GM12891 (cell line): ENCODE data around the gene DLG1.

Experiments used
- POLR2A ChIP-seq: IDR thresholded peaks from 2 replicates; pipeline ENCODE4 v1.6.1; 2011; ENCODE audit warnings: low read depth, low read length, control low read depth
- TAF1 ChIP-seq: IDR thresholded peaks from 2 replicates; pipeline ENCODE4 v1.6.1; 2011; ENCODE audit warnings: low read depth, low read length, control low read depth

DNA sequence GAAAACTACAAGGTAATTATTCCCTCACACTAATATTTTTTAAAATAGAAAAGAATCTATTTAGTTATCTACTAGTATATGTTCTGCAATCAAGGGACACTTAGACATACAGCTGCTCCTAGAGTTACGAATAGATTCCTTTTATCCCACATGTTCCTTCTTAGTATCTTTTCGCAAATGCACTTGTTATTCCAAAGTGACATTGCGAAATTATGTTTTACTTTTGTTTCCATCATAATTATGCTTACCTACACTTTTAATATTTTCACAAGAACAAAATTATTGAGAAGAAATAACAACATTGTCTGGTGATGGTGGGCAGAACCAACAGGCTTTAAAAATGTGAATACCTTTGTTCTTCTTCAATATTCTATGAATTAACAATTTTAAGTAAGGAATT lies 161.7 kb downstream of the DLG1 start:
- no peak for TF ChIP-seq POLR2A
- TF ChIP-seq TAF1, result no peak
